Left renal pelvis (tissue), 4 donors: ENCODE measurements around the gene ERC1. TPM values are rescaled to one million over a fixed set of nuclear protein-coding genes. Genes with fewer than 3 reads are reported as not detected.

Experiments
- DNase-seq, 4 donors: peaks; one replicate each; pipeline ENCODE4 v3.0.0-alpha.2; 2013; ENCODE audit warnings: low read depth in 4 of 4, low spot score in 3 of 4
- polyA plus RNA-seq, 4 donors: library from polyadenylated mRNA; unstranded; fragments of 120-200 nt; gene quantifications; one replicate each; pipeline ENCODE4 v1.2.1, GENCODE V29; 2013; ENCODE audit not compliant: insufficient read length in 4 of 4

The ERC1 gene
- 10 to 100 TPM; 30.1 to 42.4 (median 37.8) TPM for polyA plus RNA-seq

GRCh38 chr12:990661-991349 lies at the start of gene ERC1:
Gene ERC1 (plus strand): TSS chr12:991223. CDS start chr12:1027904, 36,681 bp downstream.
- DNase-seq, result peak; percentile 76 to 79 (median 78)

- no peak for DNase-seq
These were observed 48.0 kb upstream of the ERC1 start for GRCh38 chr12:943051-943450.

GRCh38 chr12:944211-944610 lies 46.8 kb upstream of the ERC1 start:
- no peak for DNase-seq

DNA sequence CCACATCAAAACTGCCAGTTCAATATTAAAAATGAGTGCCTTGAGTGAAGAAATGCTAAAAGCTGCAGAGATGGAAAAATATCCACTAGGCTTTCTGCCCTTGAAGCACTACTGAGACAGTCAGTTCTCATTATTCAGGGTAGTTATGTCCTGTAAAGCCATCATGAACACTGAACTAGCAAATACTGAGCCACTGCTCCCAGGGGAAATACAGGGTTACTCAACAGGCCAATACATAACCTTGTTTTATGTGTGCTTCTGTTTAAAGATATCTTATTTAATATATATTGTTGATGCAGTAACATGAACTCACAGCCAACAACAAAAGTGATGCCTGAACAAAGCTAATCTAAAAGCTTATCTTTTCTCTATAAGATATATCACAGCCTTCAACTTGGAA lies 44.8 kb upstream of the ERC1 start:
- DNase-seq, result no peak

DNA sequence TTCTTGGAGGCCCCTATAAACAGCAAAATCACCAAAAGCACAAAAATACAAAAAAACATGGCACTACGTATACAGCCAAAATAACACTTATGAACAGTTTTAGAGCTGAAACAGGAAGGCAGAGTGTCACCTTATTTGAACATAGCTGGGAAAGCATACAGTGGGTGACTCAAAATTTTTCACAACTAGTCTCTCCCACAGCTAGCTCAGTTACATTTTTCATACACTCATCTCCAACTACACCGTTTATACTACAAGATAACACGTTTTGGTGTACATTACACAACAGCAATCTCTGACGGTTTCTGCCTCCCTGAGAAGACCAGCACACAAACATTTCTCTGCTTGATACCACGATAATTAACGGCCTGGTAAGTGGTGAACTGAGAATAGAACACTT lies 44.4 kb upstream of the ERC1 start:
- no peak for DNase-seq

DNA sequence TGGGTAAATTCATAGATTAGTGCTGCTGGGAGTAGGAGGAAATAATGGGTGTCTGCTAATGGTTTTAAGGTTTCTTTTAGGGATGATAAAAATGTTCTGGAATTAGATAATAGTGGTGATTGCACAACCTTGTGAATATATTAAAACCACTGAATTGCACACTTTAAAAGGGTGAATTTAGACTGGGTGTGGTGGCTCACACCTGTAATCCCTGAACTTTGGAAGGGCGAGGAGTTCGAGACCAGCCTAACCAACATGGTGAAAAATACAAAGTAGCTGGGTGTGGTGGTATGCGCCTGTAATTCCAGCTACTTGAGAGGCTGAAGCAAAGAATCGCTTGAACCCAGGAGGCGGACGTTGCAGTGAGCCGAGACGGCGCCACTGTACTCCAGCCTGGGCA lies 42.8 kb upstream of the ERC1 start:
- DNase-seq, result no peak

DNA sequence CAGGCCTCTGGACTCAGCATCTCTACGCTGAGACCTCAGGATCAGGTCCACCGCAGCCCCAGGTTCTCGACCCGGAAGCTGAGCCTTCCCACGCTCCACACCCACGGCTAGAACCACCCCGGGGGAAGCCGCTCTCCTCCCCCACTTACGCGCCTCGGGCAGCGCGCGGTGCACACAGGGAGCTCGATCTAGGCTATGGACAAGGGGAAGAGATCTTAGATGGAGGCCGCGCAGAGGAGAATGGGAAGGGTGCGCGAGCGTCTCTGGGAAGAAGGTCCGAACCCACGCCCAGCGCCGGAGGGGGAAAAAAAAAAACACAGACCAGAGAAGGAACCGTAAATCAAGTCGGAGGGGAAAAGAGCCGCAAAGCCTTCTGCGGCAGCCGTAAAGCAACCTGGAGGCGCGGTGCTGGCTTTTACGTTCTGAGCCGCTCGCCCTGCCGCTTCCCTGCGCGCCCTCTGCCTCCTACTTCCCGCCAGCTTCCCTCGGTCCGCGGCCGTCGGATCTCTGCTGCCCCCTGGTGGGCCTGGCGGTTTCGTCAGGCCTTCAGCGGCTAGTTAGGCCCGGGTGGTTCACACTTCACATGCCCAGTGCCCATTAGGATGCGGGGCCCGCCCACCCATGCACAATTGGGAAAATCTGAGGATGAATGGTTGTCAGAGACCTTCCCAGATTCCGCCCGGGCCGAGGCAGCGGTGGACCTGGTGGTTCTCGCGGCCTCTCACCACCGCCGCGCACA lies 41.4 kb upstream of the ERC1 start, which contains the start of gene RAD52:
TSS of gene RAD52 (minus strand) at position 242 of the 739 bp plus-strand sequence. CDS start 16,636 bp downstream, outside the sequence.
- peak; percentile 97 to 98 (median 98) for DNase-seq

- DNase-seq, result no peak
These were observed 39.8 kb upstream of the ERC1 start for GRCh38 chr12:951176-951575.

GRCh38 chr12:953776-954175 lies 37.2 kb upstream of the ERC1 start:
- DNase-seq, result no peak

GRCh38 chr12:954741-955140 lies 36.3 kb upstream of the ERC1 start:
- DNase-seq, result no peak

GRCh38 chr12:955939-956338 lies 35.1 kb upstream of the ERC1 start:
- no peak for DNase-seq

- DNase-seq, result no peak
These were observed 32.4 kb upstream of the ERC1 start for GRCh38 chr12:958588-959123.

GRCh38 chr12:966724-967123 lies 24.3 kb upstream of the ERC1 start:
- no peak for DNase-seq

GRCh38 chr12:967641-968040 lies 23.4 kb upstream of the ERC1 start:
- DNase-seq, result no peak

DNA sequence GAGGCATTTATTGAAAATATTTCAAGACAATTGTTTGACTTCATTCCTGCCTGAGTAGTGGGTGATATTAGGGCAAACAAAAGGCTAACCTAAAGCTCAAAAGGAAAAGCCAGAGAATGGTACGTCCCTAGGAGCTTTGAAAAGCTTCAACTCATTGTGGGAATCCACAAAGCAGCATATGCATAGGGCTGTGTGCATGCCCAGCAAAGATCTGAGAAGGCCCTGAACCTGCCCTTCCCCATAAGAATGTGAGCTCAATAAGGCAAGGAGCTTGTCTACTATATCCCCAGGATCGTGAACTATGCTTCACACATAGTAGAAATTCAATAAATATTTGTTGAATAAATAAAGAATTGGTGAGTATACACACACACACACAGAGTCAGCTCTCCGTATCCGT lies 22.5 kb upstream of the ERC1 start:
- DNase-seq, result no peak

- no peak for DNase-seq
These were observed 21.2 kb upstream of the ERC1 start for GRCh38 chr12:969821-970220.

GRCh38 chr12:971991-972390 lies 19.0 kb upstream of the ERC1 start:
- no peak for DNase-seq

- DNase-seq, result no peak
These were observed 16.7 kb upstream of the ERC1 start for GRCh38 chr12:974271-974862.

DNA sequence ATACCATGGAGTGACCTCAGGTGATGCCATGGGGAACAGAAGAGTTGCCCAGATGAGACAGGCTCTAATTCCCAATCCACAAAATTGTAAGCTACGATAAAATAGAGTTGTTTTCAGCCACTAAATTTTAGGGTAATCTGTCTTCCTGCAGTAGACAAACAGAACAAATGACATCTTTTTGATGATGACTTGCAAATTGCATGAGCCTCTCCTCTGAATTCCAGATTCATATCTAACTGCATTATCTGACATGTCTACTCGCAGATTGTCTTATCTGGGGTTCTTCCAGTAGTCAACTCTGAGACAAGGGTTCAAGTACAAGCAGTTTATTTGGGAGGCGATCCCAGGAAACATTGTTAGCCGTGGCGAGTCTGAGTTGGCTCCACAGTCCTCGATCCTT lies 14.4 kb upstream of the ERC1 start:
- DNase-seq, result no peak

GRCh38 chr12:977156-977555 lies 13.9 kb upstream of the ERC1 start:
- no peak for DNase-seq

DNA sequence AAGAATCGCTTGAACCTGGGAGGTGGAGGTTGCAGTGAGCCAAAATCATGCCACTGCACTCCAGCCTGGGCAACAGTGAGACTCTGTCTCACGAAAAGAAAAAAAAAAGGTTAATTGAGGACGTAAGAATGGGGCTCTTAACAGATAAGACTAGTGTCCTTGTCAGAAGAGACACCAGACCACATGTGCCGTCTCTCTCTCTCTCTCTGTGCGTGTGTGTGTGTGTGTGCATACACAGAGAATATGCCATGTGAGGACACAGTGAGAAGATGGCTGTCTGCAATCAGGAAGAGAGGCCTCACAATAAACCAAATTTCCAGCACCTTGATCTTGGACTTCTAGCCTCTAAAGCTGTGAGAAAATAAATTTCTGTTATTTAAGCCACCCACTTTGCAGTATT lies 11.7 kb upstream of the ERC1 start:
- no peak for DNase-seq
